Measurements from ENCODE around the gene FCRL6. TPM values are rescaled to one million over a fixed set of nuclear protein-coding genes. Genes with fewer than 3 reads are reported as not detected.

The FCRL6 gene, protein sequence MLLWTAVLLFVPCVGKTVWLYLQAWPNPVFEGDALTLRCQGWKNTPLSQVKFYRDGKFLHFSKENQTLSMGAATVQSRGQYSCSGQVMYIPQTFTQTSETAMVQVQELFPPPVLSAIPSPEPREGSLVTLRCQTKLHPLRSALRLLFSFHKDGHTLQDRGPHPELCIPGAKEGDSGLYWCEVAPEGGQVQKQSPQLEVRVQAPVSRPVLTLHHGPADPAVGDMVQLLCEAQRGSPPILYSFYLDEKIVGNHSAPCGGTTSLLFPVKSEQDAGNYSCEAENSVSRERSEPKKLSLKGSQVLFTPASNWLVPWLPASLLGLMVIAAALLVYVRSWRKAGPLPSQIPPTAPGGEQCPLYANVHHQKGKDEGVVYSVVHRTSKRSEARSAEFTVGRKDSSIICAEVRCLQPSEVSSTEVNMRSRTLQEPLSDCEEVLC
- 0.25 TPM in 1 of 2 replicates, not detected in the other for total RNA-seq

DNA sequence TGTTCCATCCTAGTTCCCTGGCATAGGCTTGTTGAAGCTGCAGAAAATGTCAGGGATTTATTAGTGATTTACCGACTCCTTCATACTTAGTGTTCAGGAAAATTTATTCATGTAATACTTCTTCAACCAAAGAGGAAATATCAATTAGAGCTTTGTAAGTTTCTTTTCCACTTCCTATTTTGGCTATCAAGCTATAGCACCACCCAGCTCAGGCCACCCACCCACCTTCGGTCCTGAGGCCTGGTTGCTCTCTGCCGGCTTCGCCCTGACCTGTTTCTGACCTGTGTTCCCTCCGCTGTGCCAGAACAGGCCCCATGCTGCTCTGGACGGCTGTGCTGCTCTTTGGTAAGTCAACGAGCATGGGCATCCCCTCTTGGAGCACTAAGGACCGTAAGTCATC lies at the start of gene FCRL6:
Gene FCRL6, plus strand, starts transcription at position 250 of the 400 bp plus-strand sequence. Its CDS starts 65 bp downstream, at position 315.
- intact Hi-C loops (cut with micrococcal nuclease), result no loop called here

DNA sequence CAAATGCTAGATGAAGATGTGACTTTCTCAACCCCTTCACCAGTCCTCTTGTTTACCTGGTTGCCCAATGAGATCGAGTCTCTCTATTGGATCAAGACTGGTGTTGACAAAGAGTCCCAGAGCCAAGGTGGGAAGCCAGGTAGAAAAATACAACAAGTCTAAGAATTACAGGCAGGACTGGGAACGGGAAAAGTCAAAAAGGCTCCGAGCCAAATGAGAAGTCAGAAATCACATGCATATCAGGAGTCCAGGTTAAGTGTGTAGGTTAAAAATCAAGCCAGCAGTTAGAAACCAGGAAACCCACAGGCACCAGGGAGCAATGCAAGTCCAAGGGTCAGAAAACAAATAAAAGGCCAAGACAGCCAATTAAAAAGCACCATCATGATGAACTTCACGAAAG lies 48.8 kb upstream of the FCRL6 start:
- intact Hi-C loops (cut with micrococcal nuclease), result no loop called here

DNA sequence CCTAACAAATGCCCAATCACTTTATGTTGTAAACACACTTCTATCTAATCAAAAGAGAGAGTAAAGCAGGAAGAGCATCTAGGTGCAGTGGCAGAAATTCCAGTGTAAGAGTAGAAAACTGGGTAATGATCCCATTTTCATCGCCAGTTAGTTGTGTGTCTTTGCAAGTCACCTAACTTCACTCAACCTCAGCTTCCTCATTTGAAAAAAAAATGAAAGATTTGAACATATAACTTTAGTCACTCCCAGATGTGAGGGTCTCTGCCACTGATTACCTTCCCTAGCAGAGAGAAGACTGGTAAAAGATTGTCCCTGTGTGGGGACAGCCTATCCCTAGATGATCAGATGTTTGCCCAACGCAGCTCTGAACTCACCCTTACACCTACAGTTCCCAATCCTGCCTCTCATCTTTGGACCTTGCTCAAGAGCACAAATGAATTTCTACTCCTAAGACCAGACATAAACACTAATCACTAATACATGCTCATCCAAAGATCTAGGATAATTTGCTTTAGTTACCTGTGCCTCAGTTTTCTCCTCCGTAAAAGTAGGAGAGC lies 46.6 kb upstream of the FCRL6 start:
- intact Hi-C loops (cut with micrococcal nuclease), result no loop called here

DNA sequence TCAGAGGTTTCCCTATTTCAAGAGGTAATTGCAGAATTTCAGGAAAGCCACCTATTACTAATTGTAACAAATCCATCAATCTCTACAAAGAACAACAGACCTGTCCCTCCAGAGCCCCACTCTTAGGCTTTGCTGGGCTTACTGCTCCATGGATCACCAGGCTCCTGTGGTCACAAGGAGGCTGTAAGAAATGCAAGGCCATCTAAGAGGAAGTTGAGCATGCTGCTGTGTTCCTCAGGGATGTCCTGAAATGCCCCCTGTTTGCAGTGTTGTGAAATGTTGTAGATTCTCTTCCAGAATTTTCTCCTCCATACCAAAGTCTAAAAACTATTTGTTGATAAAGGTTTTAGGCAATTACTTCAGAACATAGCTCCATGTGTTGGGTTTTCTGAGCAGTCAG lies 45.8 kb upstream of the FCRL6 start:
- intact Hi-C loops (cut with micrococcal nuclease), result no loop called here

DNA sequence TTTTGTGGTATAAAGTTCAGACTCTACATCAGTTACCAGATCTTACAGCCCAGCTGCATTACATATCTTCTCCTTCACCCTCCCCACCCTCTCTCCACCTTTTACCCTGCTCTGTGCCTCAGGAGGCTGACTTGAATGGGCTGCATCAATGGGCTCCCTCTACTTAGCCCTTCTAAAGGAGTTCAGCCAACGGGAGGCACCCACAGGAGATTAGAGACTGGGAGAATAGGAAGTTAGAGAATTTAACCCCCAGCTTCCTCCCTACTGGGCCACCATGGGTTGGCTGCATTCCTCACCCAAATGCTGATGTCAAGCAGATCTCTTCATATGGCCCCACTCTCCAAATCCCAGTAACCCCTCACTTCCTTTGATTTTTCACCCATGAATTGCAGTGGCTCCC lies 38.5 kb upstream of the FCRL6 start:
- intact Hi-C loops (cut with micrococcal nuclease), result no loop called here

DNA sequence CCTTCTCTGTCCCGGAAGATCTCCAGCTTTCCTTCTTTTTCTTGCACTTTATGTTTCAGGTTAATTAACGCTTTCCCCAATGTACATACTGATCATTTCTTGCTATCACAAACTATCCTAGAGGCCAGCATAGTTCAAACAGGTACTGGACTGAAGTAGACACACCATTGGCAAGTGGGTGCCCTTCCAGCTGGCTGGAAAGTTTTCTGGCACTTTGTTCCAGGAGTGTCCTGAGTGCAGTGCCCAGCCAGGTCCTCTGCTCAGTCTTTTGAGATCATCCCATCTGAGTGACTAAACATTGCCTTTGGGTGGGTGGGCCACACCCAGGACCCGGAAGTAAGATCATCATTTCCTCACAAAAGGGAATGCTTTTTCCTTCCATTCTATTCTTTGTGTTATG lies 36.4 kb upstream of the FCRL6 start:
- intact Hi-C loops (cut with micrococcal nuclease), result no loop called here

DNA sequence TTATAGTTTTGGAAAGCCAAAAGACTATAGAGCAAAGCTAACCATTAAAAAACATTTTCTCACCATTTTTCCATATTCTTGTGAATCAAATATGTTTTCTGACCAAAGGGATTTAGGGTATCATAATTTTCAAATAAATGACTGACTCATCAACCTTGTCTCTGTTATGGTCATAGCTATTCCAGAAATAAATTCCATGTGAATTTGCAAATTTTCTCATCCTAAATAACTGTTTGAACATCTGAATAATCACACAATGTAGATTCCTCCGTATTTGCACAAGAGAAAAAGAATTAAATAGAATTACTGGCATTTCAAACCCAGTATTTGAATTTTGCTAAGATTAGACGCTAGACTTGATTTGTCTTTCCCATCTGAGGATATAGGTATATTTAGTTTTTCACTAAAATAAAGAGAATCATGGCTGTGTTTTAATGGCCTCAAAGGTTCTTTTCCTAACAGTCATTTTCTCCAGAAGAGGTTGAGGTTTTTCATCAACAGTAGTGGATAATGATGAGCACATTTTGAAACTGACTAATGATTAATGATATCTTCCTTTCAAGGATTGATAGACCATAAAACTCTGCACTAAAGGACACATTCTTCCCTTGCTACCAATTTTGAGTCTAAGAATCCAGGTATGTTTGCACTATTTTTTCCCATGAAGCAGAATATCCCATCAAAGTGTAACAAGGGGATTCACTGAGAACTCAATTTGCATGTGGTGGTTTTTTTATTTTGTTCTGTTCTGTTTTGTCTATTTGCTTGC lies 30.8 kb upstream of the FCRL6 start:
- intact Hi-C loops (cut with micrococcal nuclease), result no loop called here

DNA sequence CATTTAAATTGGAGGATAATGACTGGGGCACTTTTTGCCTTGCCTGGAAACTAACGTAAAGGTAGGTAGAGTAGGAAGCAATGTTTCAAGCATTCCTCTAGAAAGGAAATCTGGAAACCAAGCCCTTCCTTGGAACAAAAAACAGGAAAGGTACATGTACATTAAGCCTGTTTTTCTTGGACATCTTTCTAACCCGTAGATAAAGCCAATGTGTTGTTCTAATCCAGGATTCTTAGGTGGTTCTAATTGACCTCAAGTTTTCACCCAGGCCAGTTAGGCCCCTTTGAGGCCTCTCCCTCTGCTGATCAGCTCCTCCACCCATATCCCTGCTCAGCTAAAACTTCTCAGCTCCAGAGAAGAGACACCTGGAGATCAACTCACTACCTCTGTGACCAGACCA lies 27.7 kb upstream of the FCRL6 start:
- intact Hi-C loops (cut with micrococcal nuclease), result no loop called here

DNA sequence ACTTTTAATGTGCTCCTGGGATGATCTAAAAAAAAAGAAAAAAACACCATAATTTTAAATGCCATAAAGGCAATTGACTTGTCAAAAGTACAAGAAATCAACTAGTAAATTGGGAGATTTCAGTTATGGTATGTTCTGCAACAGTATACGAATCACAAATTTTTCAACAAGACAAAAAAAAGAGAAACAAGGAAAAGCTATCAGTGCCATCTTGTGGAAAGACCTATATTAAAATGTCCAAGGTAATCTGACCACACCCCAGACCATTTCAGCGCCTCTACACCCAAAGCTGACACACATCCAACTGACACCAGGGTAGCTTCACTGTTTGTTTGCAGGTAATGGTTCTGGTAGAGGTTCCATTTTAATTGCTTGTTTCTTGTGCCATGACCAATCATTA lies 26.4 kb upstream of the FCRL6 start:
- intact Hi-C loops (cut with micrococcal nuclease), result no loop called here

DNA sequence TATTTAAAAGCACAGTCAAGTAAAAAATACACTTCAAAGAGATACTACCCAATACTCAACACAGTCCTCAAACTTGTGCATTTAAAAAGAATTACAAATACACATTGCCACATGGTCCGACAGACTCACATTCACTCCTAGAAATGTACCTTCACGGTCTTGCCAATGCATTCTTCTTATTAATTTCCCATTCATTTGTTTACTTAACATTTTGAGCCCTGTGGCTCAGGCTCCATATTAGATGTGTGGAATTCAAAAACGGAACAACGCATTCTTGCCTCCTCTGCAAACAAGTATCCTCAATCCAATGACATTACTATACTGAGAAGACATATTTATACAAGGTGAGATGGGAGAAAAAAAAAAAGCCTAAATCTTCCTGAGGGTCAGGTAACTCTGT lies 23.9 kb upstream of the FCRL6 start:
- intact Hi-C loops (cut with micrococcal nuclease), result no loop called here

DNA sequence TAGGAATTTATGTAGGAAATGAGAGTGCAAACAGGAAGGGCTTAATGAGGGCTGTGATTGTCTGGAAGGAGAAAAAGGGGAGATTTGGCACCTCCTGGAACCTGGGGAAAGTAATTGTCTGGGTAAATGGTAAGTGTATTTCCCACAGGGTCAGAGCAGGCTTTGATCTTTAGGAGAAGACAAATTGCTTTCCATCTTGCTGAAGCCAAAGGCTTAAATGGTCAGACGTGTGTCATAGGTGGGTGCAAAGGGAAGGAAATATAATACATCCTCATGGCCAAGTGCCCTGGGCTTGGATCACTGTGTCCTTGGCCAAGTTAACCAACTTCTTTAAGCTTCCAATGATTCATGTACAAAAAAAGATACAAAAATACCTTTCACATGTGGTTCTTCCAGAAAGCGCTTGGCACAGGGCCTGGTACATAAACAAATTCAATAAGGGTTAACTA lies 22.7 kb upstream of the FCRL6 start:
- intact Hi-C loops (cut with micrococcal nuclease), result no loop called here

DNA sequence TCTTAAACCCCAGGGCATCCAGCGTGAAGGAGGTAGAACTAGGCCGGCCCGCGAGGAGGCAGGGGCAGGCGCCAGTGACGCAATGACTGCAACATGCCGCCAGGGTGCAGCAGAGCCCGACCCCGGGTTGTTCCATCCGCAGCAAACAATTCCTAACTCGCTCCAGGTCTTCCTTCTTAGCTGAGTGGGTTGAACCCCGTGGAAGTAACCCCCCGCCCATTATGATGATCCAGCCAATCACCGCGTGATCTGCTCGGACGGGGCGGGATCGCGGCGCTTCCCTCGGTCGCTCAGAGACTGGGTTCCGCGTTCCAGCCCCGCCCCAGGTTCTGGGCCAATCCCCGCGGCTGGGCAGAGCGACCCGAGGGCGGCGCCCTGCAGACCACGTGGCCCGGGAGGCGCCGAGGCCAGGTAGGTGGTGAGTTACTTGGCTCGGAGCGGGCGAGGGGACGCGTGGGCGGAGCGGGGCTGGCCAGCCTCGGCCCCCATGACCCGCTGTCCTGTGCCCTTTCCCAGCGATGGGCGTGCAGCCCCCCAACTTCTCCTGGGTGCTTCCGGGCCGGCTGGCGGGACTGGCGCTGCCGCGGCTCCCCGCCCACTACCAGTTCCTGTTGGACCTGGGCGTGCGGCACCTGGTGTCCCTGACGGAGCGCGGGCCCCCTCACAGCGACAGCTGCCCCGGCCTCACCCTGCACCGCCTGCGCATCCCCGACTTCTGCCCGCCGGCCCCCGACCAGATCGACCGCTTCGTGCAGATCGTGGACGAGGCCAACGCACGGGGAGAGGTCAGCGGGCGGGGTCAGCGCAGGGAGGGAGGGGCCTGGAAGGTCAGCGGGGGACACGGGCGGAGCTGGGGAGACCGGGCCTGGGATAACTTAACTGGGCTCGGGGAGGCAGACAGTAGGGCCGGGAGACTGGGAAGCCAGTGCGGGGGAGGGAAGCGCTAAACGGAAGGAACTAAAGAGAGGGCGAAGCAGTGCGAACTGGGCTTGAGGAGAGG lies 21.3 kb upstream of the FCRL6 start, which contains the start of gene DUSP23:
Gene DUSP23, plus strand, starts transcription at position 380 of the 1,000 bp plus-strand sequence. Its CDS starts 139 bp downstream, at position 519.
- intact Hi-C loops (cut with micrococcal nuclease), result loop anchor here (1.0 to 5.0 kb wide), 7 partner anchors 74 to 481 kb away; partner anchors contain the start of genes DCAF8, IGSF8, PIGM and TAGLN2

DNA sequence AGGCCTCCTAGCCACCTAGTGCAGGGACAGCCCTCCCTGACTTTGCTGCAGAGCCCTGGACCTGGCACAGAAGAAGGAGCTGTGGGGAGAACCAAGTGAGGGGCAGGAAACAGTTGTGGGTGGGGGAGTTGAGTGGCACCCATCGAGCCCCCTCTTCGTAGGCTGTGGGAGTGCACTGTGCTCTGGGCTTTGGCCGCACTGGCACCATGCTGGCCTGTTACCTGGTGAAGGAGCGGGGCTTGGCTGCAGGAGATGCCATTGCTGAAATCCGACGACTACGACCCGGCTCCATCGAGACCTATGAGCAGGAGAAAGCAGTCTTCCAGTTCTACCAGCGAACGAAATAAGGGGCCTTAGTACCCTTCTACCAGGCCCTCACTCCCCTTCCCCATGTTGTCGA lies 20.2 kb upstream of the FCRL6 start:
- intact Hi-C loops (cut with micrococcal nuclease), result loop anchor here (2.0 to 5.0 kb wide), 3 partner anchors 73 to 480 kb away; partner anchors contain the start of genes DCAF8 and IGSF8

DNA sequence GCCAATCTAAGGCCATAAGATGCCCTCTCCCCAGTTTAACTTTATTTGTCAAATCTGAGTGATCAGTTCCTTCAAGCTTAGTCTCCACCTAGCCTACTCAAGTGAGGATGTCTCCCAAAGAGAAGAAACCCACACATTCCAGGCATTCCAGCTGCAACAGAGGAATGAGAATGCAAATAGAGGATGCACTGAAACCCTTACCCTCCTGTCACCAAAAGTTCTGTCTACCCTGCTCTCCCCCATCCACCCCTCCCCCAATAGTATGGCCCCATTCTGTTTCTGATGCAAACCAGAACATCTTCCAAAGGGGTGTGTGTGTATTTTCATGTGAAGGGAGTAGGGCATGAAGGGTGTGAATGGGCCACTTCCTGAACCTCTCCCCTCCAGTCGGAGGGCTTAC lies 18.4 kb upstream of the FCRL6 start:
- intact Hi-C loops (cut with micrococcal nuclease), result loop anchor here (5.0 kb wide), 1 partner anchor 479 kb away; the partner anchor contains the start of gene DCAF8

DNA sequence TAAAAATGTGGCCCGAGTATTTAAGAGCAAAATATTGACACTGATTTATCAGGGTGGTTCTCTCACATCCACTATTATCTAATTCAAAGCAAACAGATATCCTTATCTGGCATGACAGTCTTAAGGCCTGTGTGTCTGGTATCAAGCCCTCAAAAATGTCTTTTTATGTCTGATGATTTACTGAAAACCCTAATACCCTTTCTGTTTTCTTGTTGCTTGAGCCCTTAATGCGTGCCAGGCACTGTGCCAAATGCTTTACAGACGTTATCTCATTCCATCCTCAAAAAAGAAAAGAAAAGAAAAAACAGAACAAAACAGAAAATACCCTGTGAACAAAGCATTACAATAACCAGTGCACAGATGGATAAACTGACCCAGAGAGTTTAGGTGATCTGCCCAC lies 15.7 kb upstream of the FCRL6 start:
- intact Hi-C loops (cut with micrococcal nuclease), result no loop called here

DNA sequence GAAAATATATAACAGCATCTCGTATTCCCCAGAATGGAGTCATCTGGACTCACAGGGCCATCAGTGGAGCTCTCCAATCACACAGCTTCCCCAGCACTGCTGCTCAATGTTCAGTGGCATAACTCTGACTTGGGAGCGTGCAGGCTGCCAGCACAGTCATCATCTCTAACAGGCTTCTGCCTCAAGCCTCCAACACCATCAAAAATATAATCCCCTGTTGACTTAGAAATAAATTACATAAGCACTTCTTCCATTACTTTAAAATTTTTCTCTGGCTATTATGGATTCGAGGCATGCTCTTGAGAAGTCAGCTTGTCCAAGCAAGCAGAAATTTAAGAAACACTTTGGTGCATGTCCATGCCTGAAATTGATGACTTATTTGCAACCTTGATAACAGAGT lies 15.2 kb upstream of the FCRL6 start:
- intact Hi-C loops (cut with micrococcal nuclease), result no loop called here

DNA sequence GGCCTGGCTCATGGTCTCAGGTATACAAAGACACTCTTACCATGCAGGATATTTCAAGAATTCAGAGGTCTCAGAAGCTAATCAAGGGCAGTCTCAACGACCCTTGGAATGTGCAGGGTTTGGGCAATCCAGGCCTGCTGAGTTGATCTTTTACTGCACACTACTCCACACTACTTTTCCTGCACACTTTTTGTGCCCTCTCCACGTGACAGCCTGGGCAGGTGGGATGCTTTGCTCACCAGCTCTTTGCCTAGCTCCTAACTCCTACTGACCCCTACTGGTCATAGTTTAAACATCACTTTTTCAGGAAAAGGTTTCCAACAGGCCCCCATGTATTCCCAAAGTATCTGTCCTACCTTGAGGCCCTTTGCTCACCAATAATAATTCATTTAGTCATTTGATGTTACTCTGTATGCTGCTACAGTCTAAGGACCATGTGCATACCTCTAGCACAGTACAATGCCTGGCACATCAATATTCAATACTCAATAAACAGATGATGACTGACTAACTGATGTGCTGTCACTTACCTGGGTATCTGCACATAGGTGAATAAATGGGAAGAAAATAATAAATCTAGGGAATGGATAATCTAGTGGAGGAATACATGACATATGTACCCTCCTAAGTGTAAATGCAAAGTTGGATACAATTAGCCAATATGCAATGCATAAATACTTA lies 11.8 kb upstream of the FCRL6 start:
- intact Hi-C loops (cut with micrococcal nuclease), result no loop called here

DNA sequence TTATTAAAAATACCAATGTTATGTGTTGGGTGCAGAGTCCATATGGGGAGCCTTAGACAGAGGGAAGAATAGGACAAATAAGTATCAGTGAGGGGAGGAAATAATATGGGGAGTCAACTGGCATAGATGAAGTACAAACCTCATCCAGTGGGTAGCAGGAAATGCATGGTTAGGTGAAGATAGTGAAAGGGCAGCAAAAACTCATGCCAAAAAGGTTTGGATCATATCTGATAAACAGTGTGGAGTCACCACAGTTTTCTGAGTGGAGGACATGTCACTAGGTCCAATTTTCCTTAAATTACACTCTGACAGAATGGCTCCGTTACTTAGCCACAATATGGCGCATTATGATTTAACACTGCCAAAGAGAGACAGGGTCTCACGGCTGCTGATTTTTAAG lies 11.1 kb upstream of the FCRL6 start:
- intact Hi-C loops (cut with micrococcal nuclease), result no loop called here

DNA sequence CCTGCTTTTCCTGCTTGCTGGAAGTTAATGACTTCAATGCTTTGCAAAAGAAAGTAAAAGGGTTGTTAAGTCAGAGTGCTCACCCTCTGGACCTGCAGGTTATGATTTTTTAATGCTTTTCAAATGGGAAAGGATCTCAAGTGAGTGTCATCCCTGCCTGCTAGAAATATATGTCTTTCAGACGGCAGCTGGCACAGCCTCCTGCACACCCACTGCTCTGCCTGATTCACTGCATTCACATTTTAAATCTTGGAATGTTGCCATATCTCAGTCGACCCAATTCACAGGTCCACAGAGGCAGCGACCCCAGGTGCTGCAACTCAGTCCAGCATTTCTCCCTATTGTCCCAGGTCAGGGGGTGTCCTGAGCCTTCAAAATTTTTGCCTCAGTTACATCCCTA lies 10.7 kb upstream of the FCRL6 start:
- intact Hi-C loops (cut with micrococcal nuclease), result no loop called here

DNA sequence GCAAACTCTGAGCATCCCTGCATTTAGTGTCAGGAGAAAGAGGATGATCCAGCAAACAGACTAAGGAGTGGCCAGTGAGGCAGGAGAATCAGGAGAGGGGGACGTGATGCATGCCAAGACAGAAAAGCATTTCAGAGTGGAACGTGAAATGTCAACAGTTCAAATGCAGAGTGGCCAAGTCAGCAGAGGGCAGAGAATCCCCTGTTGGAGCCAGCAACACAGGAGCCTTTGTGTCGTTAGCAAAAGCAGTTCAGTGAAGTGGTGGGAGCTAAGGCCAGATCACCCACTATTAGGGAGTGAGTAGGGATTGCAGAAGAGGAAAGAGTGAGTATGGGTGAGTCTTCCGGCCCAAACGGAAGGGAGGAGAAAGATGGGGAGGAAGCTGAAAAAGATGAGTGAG lies 6.6 kb upstream of the FCRL6 start:
- intact Hi-C loops (cut with micrococcal nuclease), result no loop called here
